Transverse colon (tissue), 4 donors: Measurements from ENCODE around the gene KRTAP29-1.

Experiments
- POLR2A ChIP-seq: fragments of 450-650 bp; IDR thresholded peaks from one replicate; pipeline ENCODE4 v1.6.1; 2016; ENCODE audit warnings: antibody characterized with exemption, mild to moderate bottlenecking, moderate library complexity
- POLR2AphosphoS5 ChIP-seq, 3 donors: sonication (generic); formaldehyde crosslinking; IDR thresholded peaks; one replicate each; pipeline ENCODE4 v1.6.1; 2016; ENCODE audit warnings: antibody characterized with exemption in 3 of 3
- TF ChIP-seq, protein P1 (sequence below), 5 experiments: fragments of 200-600 bp in 3 of 5; fragments of 450-650 bp in 2 of 5; sonication (generic) in 3 of 5; IDR thresholded peaks; 1 replicate in 2 of 5; 2 replicates in 3 of 5; pipeline ENCODE4 v1.5.1; 2016 to 2017; ENCODE audit warnings: antibody characterized with exemption in 5 of 5, inconsistent platforms in 3 of 5, mild to moderate bottlenecking in 2 of 5, moderate library complexity in 1 of 5

GRCh38 chr17:41340494-41340893, 37.8 kb upstream of the KRTAP29-1 start:
- TF ChIP-seq POLR2AphosphoS5 (IDR thresholded peaks at IDR 0.05) (no peak), POLR2A (no peak)
- TF ChIP-seq, protein P1, sequence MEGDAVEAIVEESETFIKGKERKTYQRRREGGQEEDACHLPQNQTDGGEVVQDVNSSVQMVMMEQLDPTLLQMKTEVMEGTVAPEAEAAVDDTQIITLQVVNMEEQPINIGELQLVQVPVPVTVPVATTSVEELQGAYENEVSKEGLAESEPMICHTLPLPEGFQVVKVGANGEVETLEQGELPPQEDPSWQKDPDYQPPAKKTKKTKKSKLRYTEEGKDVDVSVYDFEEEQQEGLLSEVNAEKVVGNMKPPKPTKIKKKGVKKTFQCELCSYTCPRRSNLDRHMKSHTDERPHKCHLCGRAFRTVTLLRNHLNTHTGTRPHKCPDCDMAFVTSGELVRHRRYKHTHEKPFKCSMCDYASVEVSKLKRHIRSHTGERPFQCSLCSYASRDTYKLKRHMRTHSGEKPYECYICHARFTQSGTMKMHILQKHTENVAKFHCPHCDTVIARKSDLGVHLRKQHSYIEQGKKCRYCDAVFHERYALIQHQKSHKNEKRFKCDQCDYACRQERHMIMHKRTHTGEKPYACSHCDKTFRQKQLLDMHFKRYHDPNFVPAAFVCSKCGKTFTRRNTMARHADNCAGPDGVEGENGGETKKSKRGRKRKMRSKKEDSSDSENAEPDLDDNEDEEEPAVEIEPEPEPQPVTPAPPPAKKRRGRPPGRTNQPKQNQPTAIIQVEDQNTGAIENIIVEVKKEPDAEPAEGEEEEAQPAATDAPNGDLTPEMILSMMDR (IDR thresholded peaks at IDR 0.05) = no peak
